Measurements from ENCODE around the gene SPDYA. TPM values are rescaled to one million over a fixed set of nuclear protein-coding genes. Genes with fewer than 3 reads are reported as not detected.
A peak's percentile ranks its signal among the peaks of the same experiment; 100 is the strongest.

Gene SPDYA
- polyA plus RNA-seq, 3 donors, result 0.49 to 1.7 (median 1.1) TPM

DNA sequence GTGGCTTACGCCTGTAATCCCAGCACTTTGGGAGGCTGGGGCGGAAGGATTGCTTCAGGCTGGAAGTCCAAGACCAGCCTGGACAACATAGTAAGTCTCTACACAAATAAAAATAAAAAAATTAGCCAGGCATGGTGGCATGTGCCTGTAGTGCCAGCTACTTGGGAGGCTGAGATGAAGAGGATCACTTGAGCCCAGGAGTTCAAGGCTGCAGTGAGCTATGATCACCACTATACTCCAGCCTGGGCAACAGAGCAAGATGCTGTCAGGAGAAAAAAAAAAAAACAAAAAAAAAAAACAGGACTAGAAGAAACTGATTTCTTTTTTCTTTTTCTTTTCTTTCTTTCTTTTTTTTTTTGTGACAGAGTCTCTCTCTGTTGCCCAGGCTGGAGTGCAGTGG lies 13.6 kb downstream of the SPDYA start:
- DNase-seq (ENCODE audit: low read depth in 3 of 3, low spot score in 2 of 3), result no peak

GRCh38 chr2:28824870-28825269 lies 14.2 kb downstream of the SPDYA start:
- no peak for DNase-seq (ENCODE audit: low read depth in 3 of 3, low spot score in 2 of 3)

- no peak for DNase-seq (ENCODE audit: low read depth in 3 of 3, low spot score in 2 of 3)
Measured at GRCh38 chr2:28828382-28828781, 17.7 kb downstream of the SPDYA start.

DNA sequence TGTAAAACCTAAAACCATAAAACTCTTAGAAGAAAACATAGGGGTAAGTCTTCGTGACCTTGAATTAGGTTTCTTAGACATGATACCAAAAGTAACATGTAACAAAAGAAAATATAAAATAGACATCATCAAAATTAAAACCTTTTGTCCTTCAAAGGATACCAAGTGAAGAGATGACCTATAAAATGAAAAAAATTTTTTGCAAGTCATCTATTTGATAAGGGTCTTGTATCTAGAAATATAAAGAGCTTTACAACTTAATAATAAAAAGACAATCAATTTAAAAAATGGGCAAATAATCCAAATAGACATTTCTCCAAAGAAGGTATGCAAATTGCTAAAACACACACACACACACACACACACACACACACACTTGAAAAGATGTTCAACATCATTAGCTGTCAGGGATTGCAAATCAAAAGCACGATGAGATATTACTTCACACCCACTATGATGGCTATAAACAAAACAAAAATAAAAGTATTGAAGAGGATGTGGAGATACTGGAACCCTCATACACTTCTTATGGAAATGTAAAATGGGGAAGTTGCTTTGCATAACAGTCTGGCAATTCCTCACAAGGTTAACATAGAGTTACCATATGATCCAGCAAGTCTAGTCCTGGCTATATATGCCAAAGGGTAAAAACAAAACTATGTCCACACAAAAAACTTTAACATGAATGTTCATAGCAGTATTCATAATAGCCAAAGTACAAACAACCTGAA lies 23.3 kb downstream of the SPDYA start:
- DNase-seq (ENCODE audit: low read depth in 3 of 3, low spot score in 2 of 3), result no peak

GRCh38 chr2:28835781-28836180 lies 25.1 kb downstream of the SPDYA start:
- DNase-seq (ENCODE audit: low read depth in 3 of 3, low spot score in 2 of 3), result no peak

GRCh38 chr2:28838971-28839370 lies 28.3 kb downstream of the SPDYA start:
- no peak for DNase-seq (ENCODE audit: low read depth in 3 of 3, low spot score in 2 of 3)

- DNase-seq (ENCODE audit: low read depth in 3 of 3, low spot score in 2 of 3), result no peak
Measured at GRCh38 chr2:28842042-28842441, 31.4 kb downstream of the SPDYA start.

DNA sequence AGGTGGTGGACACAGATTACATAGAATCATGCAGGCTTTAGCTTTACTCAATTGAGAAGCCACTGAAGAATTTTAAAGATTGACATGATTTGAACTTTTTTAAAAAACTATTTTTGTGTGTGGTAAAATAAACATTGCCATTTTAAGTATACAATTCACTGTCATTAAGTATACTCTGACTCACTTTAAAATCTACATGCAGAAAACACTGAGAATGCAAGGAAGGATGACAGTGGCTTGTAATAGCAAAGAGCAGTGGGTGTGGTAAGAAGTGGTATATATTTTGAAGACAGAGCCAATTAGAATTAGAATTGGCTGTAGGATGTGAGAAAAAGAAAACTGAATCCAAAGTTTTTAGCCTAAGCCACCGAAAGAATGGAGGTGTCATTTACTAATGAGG lies 44.6 kb downstream of the SPDYA start:
- DNase-seq (ENCODE audit: low read depth in 3 of 3, low spot score in 2 of 3), result no peak

- DNase-seq (ENCODE audit: low read depth in 3 of 3, low spot score in 2 of 3), result no peak
Measured at GRCh38 chr2:28855977-28856376, 45.3 kb downstream of the SPDYA start.

- no peak for DNase-seq (ENCODE audit: low read depth in 3 of 3, low spot score in 2 of 3)
Measured at GRCh38 chr2:28868611-28869010, 58.0 kb downstream of the SPDYA start.

DNA sequence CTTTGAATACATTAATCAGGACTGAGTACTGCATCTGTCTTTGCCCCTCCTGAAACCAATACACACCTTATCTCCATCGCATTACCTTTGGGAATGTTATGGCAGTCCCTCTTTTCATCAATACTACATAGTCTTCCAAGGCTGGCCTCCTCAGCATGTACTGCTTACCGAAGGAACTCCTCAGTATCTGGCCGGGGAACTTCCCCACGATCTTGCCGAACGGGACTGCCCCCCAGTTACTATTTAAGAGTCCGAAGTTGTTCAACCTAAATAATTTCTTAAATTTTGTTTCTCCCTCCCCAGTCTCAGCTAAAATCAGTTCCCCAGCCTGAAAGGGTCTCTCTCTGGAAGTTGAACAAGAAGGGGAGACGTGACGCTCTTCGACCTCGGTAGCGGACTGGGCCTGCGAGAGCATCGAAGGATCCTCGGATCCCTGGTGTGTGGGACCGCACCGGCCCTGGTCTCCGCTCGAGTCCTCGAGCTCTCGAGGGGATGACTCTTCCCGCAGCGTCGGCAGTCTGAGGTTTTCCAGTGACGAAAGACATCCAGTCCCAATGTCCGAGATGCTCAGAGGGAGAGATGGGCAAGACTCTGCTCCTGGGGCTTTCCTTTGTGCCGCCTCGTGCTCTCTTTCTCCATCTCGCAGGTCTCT lies 59.0 kb downstream of the SPDYA start:
- peak in 2 of 3 donors; percentile 15 to 16 for DNase-seq (ENCODE audit: low read depth in 3 of 3, low spot score in 2 of 3)

DNA sequence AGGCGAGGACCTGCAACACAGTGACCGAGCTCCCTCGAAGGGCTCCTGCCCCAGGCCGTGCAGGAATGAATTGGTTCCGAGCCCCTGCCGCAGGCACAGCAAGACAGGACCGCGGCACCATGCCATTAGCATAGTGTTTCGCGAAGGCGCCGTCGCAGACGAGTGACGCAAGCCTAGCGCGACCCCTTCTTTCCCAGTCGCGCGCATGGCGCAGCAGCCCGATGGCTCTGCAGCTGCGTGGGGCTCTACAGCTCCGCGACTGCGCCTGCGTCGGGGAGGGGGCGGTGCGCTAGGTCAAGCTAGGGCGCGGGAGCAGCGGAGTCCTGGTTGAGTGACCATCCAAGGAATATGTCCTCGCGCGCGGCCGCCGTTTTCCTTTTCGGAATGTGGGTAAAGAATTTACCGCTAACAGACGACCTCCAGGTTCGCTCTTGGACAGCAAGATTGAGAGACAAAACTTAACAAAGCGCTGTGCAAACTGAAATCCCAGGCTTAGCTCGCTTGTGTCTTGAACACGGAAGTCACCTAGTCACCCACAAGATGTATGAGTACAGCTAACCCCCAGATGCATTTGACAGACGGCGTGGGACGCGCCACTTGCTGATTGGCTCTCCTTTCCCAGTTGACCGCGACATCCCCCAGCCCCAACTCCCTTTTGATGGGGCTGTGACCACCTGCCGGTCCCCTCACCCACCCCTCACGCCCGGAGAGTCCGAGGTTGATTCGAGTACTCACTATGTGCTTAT lies 59.7 kb downstream of the SPDYA start, which contains the start of gene TRMT61B:
TSS of gene TRMT61B (minus strand) at position 164 of the 746 bp plus-strand sequence. CDS start at position 132, 32 bp downstream.
- DNase-seq (ENCODE audit: low read depth in 3 of 3, low spot score in 2 of 3), result peak; percentile 86 to 94 (median 93)

DNA sequence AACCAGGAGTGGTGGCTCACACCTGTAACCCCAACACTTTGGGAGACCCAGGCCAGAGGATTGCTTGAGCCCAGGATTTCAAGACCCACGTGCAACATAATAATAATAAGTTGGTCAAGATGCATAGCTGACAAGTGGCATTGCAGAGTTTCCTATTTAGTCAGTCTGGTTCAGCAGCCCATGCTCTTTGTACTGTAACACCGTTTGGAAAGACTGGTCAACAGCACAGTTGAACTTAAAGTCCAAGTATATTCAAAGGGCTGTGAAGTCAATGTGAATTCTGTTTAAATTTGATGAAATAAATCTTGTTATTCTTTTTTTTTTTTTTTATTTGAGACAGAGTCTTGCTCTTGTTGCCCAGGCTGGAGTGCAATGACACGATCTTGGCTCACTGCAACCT lies 61.0 kb downstream of the SPDYA start:
- no peak for DNase-seq (ENCODE audit: low read depth in 3 of 3, low spot score in 2 of 3)

GRCh38 chr2:28880193-28880592 lies 69.6 kb downstream of the SPDYA start:
- no peak for DNase-seq (ENCODE audit: low read depth in 3 of 3, low spot score in 2 of 3)

DNA sequence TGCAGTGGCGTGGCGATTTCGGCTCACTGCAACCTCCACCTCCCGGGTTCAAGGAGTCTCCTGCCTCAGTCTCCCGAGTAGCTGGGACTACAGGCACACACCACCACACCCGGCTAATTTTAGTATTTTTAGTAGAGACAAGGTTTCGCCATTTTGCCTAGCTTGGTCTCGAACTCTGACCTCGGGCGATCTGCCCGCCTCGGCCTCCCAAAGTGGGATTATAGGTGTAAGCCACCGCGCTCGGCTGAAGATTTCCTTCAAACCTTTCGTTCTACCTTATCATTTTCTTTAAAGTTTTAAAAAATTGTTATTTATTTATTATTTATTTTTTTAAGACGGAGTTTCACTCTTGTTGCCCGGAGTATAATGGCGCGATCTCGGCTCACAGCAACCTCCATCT lies 82.9 kb downstream of the SPDYA start:
- DNase-seq (ENCODE audit: low read depth in 3 of 3, low spot score in 2 of 3), result no peak

GRCh38 chr2:28894470-28895188 lies 84.0 kb downstream of the SPDYA start, which contains the start of gene WDR43:
TSS of gene WDR43 (plus strand) at chr2:28894667. CDS start at chr2:28894699, 32 bp downstream.
- DNase-seq (ENCODE audit: low read depth in 3 of 3, low spot score in 2 of 3), result peak; percentile 84 to 93 (median 93)

DNA sequence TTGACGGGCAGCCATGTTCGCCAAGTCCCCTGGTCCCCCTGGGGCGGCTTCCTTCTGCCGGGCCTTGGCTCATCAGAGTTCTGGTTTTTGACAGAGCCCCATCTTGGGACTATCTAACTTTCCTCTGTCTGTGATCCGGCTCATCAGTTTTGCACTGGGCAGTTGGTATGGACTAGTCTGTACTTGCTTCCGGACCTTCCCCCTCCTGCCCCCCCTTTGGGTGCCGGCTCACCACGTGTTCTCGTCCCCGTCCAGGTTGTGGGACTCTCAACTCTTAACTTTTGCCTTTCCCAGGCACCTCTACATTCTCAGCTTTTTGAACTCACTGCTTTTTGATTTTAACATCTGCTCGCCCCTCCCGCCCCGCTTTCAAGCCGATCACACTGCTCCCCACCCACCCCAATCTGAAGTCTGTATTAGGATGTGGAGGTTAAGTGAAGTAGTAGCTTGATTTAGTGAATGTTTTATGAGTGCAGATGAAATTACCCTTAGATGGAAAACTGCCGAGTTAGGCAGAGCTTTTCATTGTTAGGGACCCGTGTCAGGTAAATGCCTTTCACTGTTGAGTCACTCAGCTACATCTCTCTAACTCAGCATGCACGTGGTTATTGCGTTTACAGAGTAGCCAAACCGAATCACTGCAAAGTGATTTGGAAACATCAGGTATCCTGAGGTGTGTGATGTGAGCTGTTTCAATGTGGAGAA lies 84.7 kb downstream of the SPDYA start:
- DNase-seq (ENCODE audit: low read depth in 3 of 3, low spot score in 2 of 3), result no peak

- DNase-seq (ENCODE audit: low read depth in 3 of 3, low spot score in 2 of 3), result no peak
Measured at GRCh38 chr2:28896906-28897305, 86.3 kb downstream of the SPDYA start.

- DNase-seq (ENCODE audit: low read depth in 3 of 3, low spot score in 2 of 3), result no peak
Measured at GRCh38 chr2:28898048-28898447, 87.4 kb downstream of the SPDYA start.

Data from right renal cortex interstitium (tissue), 3 donors.